ENCODE results near the gene PACSIN3. TPM values are rescaled to one million over a fixed set of nuclear protein-coding genes. Genes with fewer than 3 reads are reported as not detected.
A peak's percentile ranks its signal among the peaks of the same experiment; 100 is the strongest.

PACSIN3 gene
- total and polyA plus RNA-seq, 2 of the 13 experiments (the other 11 are each of a cell fraction or from before 2014, with no cell fraction given) = 47.9 to 93.3 TPM

DNA sequence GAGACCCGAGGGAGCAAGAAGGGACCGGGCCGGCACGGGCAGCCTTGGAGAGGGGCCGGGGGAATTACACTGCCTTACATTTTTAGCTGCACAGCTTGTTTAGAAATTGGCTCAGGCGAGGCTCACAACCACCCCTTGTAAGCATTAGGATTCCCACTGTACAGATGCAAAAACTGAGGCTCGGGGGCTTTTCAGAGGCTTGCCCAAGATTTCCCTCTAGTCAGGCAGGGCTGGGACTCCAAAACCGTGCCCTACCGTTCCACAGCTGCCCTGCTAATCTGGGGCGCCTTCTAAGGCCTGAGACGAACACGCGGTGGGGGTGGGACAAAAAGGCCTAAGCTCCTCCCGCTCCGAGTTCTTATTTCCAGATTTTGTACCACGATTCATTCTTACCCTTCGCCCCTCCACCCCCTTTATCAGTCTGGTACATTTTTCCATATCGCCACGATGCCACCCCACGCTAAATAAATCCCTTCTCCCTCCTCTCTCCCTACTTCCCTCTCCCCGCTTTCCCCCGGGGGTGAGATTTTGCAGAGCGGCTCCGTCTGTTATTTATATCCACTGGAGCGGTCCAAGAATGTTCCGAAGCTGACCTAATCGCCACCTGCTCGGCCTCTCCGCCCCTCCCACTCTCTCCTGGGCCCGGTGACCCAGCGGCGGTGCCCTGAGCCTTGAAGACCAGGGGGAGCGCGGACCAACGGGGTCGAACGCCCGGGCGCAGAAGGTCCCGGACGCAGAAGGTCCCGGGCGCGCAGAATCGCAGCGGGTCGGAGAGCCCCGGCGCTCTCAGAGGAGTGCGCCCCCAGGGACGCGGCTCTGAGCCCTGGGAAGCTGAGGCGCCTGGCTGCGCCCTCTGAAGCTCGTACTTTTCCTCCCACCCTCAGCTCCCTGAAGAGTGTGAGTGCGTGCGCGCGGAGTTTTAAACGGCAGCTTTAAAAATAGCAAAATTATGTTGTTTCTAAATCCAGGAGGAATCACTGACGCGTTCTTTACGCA is 764 bp upstream of the PACSIN3 start (continued):
- TF ChIP-seq ZNF772 (CRISPR knock-in tag; IDR thresholded peaks at IDR 0.05) = no peak; the same call in 1 of the 2 replicates
- no peak for TF ChIP-seq THAP11 (CRISPR knock-in tag; IDR thresholded peaks at IDR 0.05)
- no peak for TF ChIP-seq ZNF263 (CRISPR knock-in tag; IDR thresholded peaks at IDR 0.05)
- no peak for TF ChIP-seq ZNF792 (CRISPR knock-in tag; IDR thresholded peaks at IDR 0.05)
- TF ChIP-seq ERF (CRISPR knock-in tag; IDR thresholded peaks at IDR 0.05) = no peak
- TF ChIP-seq MIXL1 (CRISPR knock-in tag; IDR thresholded peaks at IDR 0.05) = no peak
- TF ChIP-seq HOXA9 (CRISPR knock-in tag; IDR thresholded peaks at IDR 0.05; ENCODE audit: borderline replicate concordance) = no peak
- TF ChIP-seq, protein P1, sequence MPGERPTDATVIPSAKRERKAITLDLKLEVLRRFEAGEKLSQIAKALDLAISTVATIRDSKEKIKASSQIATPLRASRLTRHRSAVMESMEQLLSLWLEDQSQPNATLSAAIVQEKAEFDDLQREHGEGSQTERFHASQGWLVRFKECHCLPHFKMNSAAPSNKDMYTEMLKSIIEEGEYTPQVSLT (CRISPR knock-in tag; IDR thresholded peaks at IDR 0.05; ENCODE audit: borderline replicate concordance, low read depth) = no peak
- TF ChIP-seq ZNF550 (CRISPR knock-in tag; IDR thresholded peaks at IDR 0.05; ENCODE audit: borderline replicate concordance) = no peak
- no peak for TF ChIP-seq ZNF644 (CRISPR knock-in tag; IDR thresholded peaks at IDR 0.05; ENCODE audit: low read depth)
- TF ChIP-seq, protein P2, sequence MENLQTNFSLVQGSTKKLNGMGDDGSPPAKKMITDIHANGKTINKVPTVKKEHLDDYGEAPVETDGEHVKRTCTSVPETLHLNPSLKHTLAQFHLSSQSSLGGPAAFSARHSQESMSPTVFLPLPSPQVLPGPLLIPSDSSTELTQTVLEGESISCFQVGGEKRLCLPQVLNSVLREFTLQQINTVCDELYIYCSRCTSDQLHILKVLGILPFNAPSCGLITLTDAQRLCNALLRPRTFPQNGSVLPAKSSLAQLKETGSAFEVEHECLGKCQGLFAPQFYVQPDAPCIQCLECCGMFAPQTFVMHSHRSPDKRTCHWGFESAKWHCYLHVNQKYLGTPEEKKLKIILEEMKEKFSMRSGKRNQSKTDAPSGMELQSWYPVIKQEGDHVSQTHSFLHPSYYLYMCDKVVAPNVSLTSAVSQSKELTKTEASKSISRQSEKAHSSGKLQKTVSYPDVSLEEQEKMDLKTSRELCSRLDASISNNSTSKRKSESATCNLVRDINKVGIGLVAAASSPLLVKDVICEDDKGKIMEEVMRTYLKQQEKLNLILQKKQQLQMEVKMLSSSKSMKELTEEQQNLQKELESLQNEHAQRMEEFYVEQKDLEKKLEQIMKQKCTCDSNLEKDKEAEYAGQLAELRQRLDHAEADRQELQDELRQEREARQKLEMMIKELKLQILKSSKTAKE (CRISPR knock-in tag; IDR thresholded peaks at IDR 0.05; ENCODE audit: borderline replicate concordance) = no peak; the same call in 1 of the 2 replicates
- TF ChIP-seq, protein P3, sequence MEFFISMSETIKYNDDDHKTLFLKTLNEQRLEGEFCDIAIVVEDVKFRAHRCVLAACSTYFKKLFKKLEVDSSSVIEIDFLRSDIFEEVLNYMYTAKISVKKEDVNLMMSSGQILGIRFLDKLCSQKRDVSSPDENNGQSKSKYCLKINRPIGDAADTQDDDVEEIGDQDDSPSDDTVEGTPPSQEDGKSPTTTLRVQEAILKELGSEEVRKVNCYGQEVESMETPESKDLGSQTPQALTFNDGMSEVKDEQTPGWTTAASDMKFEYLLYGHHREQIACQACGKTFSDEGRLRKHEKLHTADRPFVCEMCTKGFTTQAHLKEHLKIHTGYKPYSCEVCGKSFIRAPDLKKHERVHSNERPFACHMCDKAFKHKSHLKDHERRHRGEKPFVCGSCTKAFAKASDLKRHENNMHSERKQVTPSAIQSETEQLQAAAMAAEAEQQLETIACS (CRISPR knock-in tag; IDR thresholded peaks at IDR 0.05) = no peak
- TF ChIP-seq, protein P4, sequence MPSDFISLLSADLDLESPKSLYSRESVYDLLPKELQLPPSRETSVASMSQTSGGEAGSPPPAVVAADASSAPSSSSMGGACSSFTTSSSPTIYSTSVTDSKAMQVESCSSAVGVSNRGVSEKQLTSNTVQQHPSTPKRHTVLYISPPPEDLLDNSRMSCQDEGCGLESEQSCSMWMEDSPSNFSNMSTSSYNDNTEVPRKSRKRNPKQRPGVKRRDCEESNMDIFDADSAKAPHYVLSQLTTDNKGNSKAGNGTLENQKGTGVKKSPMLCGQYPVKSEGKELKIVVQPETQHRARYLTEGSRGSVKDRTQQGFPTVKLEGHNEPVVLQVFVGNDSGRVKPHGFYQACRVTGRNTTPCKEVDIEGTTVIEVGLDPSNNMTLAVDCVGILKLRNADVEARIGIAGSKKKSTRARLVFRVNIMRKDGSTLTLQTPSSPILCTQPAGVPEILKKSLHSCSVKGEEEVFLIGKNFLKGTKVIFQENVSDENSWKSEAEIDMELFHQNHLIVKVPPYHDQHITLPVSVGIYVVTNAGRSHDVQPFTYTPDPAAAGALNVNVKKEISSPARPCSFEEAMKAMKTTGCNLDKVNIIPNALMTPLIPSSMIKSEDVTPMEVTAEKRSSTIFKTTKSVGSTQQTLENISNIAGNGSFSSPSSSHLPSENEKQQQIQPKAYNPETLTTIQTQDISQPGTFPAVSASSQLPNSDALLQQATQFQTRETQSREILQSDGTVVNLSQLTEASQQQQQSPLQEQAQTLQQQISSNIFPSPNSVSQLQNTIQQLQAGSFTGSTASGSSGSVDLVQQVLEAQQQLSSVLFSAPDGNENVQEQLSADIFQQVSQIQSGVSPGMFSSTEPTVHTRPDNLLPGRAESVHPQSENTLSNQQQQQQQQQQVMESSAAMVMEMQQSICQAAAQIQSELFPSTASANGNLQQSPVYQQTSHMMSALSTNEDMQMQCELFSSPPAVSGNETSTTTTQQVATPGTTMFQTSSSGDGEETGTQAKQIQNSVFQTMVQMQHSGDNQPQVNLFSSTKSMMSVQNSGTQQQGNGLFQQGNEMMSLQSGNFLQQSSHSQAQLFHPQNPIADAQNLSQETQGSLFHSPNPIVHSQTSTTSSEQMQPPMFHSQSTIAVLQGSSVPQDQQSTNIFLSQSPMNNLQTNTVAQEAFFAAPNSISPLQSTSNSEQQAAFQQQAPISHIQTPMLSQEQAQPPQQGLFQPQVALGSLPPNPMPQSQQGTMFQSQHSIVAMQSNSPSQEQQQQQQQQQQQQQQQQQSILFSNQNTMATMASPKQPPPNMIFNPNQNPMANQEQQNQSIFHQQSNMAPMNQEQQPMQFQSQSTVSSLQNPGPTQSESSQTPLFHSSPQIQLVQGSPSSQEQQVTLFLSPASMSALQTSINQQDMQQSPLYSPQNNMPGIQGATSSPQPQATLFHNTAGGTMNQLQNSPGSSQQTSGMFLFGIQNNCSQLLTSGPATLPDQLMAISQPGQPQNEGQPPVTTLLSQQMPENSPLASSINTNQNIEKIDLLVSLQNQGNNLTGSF (CRISPR knock-in tag; IDR thresholded peaks at IDR 0.05) = 0 out of 2 replicates have a peak, but pooled peaks have one; percentile 76
- TF ChIP-seq ADNP (CRISPR knock-in tag; IDR thresholded peaks at IDR 0.05) = peak; percentile 27; the same call in 1 of the 2 replicates
- TF ChIP-seq, protein P5, sequence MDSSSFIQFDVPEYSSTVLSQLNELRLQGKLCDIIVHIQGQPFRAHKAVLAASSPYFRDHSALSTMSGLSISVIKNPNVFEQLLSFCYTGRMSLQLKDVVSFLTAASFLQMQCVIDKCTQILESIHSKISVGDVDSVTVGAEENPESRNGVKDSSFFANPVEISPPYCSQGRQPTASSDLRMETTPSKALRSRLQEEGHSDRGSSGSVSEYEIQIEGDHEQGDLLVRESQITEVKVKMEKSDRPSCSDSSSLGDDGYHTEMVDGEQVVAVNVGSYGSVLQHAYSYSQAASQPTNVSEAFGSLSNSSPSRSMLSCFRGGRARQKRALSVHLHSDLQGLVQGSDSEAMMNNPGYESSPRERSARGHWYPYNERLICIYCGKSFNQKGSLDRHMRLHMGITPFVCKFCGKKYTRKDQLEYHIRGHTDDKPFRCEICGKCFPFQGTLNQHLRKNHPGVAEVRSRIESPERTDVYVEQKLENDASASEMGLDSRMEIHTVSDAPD (CRISPR knock-in tag; IDR thresholded peaks at IDR 0.05) = no peak
- TF ChIP-seq FOXC1 (CRISPR knock-in tag; IDR thresholded peaks at IDR 0.05; ENCODE audit: borderline replicate concordance) = no peak
- TF ChIP-seq, protein P6, sequence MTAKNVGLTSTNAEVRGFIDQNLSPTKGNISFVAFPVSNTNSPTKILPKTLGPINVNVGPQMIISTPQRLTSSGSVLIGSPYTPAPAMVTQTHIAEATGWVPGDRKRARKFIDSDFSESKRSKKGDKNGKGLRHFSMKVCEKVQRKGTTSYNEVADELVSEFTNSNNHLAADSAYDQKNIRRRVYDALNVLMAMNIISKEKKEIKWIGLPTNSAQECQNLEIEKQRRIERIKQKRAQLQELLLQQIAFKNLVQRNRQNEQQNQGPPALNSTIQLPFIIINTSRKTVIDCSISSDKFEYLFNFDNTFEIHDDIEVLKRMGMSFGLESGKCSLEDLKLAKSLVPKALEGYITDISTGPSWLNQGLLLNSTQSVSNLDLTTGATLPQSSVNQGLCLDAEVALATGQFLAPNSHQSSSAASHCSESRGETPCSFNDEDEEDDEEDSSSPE (CRISPR knock-in tag; IDR thresholded peaks at IDR 0.05) = no peak
